Umbilical cord (tissue), 2 donors: ENCODE results near the gene PARD3B. TPM values are rescaled to one million over a fixed set of nuclear protein-coding genes. Genes with fewer than 3 reads are reported as not detected.

Experiments used
- DNase-seq: peaks from one replicate; pipeline ENCODE4 v3.0.0-alpha.2; 2015; ENCODE audit warnings: low spot score
- total RNA-seq: library from RNA; depleted of rRNA; stranded (reverse); fragments of >200 nt; gene quantifications from one replicate; pipeline ENCODE4 v1.2.3, GENCODE V29; 2014; ENCODE audit warnings: low replicate concordance; ENCODE audit not compliant: insufficient read depth

PARD3B gene
- total RNA-seq, 1 donor from 2014 or later = 27.7 TPM

- DNase-seq = no peak
These were observed 792.0 kb downstream of the PARD3B start for GRCh38 chr2:205337274-205337673.

GRCh38 chr2:205338156-205338555 is 792.9 kb downstream of the PARD3B start:
- DNase-seq = no peak

- DNase-seq = no peak
These were observed 797.8 kb downstream of the PARD3B start for GRCh38 chr2:205343103-205343502.

- no peak for DNase-seq
These were observed 801.4 kb downstream of the PARD3B start for GRCh38 chr2:205346649-205347048.

- no peak for DNase-seq
These were observed 802.6 kb downstream of the PARD3B start for GRCh38 chr2:205347899-205348298.

GRCh38 chr2:205352094-205352493 is 806.8 kb downstream of the PARD3B start:
- peak; percentile 54 for DNase-seq

GRCh38 chr2:205352593-205352992 is 807.3 kb downstream of the PARD3B start:
- no peak for DNase-seq

GRCh38 chr2:205357732-205358131 is 812.5 kb downstream of the PARD3B start:
- no peak for DNase-seq

GRCh38 chr2:205358351-205358815 is 813.1 kb downstream of the PARD3B start:
- no peak for DNase-seq

GRCh38 chr2:205361272-205361671 is 816.0 kb downstream of the PARD3B start:
- no peak for DNase-seq

- DNase-seq = no peak
These were observed 816.7 kb downstream of the PARD3B start for GRCh38 chr2:205361970-205362369.

- no peak for DNase-seq
These were observed 819.0 kb downstream of the PARD3B start for GRCh38 chr2:205364261-205364660.

GRCh38 chr2:205366336-205367060 is 821.2 kb downstream of the PARD3B start:
- DNase-seq = no peak

- DNase-seq = peak; percentile 94
These were observed 822.2 kb downstream of the PARD3B start for GRCh38 chr2:205367331-205367935.

- no peak for DNase-seq
These were observed 824.5 kb downstream of the PARD3B start for GRCh38 chr2:205369813-205370212.

- DNase-seq = no peak
These were observed 825.5 kb downstream of the PARD3B start for GRCh38 chr2:205370726-205371125.

- DNase-seq = no peak
These were observed 826.9 kb downstream of the PARD3B start for GRCh38 chr2:205372141-205372540.

- peak; percentile 85 for DNase-seq
These were observed 830.5 kb downstream of the PARD3B start for GRCh38 chr2:205375461-205376448.

GRCh38 chr2:205377324-205377723 is 832.0 kb downstream of the PARD3B start:
- no peak for DNase-seq

- no peak for DNase-seq
These were observed 838.3 kb downstream of the PARD3B start for GRCh38 chr2:205383601-205384000.

- DNase-seq = no peak
These were observed 840.8 kb downstream of the PARD3B start for GRCh38 chr2:205386109-205386508.
